SK-N-SH treated with all-trans-retinoic acid at 6 μM for 48 hours (cell line): ENCODE measurements around the gene TRIM2.

Source experiments
- ATAC-seq: fragments of 200-7000 bp; cut with Tn5 transposase; 3 replicates; pipeline ENCODE4 v1.9.1; 2020; ENCODE audit warnings: mild to moderate bottlenecking, moderate library complexity
- ARNTL ChIP-seq: fragments of 450-650 bp; formaldehyde crosslinking; IDR thresholded peaks from 2 replicates; pipeline ENCODE4 v1.5.0; 2020; ENCODE audit warnings: low read depth, mild to moderate bottlenecking, moderate library complexity, borderline replicate concordance
- BACH2 ChIP-seq: fragments of 250-450 bp; sonication (Bioruptor Pico); IDR thresholded peaks from 2 replicates; pipeline ENCODE4 v1.9.0; 2021; ENCODE audit warnings: mild to moderate bottlenecking, borderline replicate concordance
- CSDC2 ChIP-seq: fragments of 250-450 bp; sonication (Bioruptor Pico); IDR thresholded peaks from 2 replicates; pipeline ENCODE4 v1.5.0; 2020; ENCODE audit warnings: mild to moderate bottlenecking, moderate library complexity
- CSRNP3 ChIP-seq: fragments of 250-450 bp; sonication (Bioruptor Pico); IDR thresholded peaks from 2 replicates; pipeline ENCODE4 v1.5.1; 2021; ENCODE audit warnings: mild to moderate bottlenecking, moderate library complexity
- ESRRG ChIP-seq: fragments of 250-450 bp; sonication (Bioruptor Pico); IDR thresholded peaks from 2 replicates; pipeline ENCODE4 v1.6.1; 2021; ENCODE audit warnings: mild to moderate bottlenecking
- GLIS3 ChIP-seq: fragments of 250-450 bp; sonication (Bioruptor Pico); IDR thresholded peaks from 2 replicates; pipeline ENCODE4 v1.5.0; 2020; ENCODE audit warnings: mild to moderate bottlenecking, moderate library complexity
- ISL1 ChIP-seq: fragments of 250-450 bp; sonication (Bioruptor Pico); IDR thresholded peaks from 2 replicates; pipeline ENCODE4 v2.1.2; 2022; ENCODE audit warnings: mild to moderate bottlenecking, moderate library complexity
- OSR1 ChIP-seq: fragments of 250-450 bp; sonication (Bioruptor Pico); IDR thresholded peaks from 2 replicates; pipeline ENCODE4 v1.8.0; 2022; ENCODE audit warnings: moderate library complexity, mild to moderate bottlenecking, inconsistent platforms
- PATZ1 ChIP-seq: fragments of 250-450 bp; sonication (Bioruptor Pico); IDR thresholded peaks from 2 replicates; pipeline ENCODE4 v1.8.0; 2020; ENCODE audit warnings: mild to moderate bottlenecking, moderate library complexity, borderline replicate concordance
- POU6F1 ChIP-seq: fragments of 250-450 bp; sonication (Bioruptor Pico); IDR thresholded peaks from 2 replicates; pipeline ENCODE4 v1.8.0; 2021; ENCODE audit warnings: low read depth, mild to moderate bottlenecking, moderate library complexity, borderline replicate concordance
- SNAI2 ChIP-seq: fragments of 250-450 bp; sonication (Bioruptor Pico); IDR thresholded peaks from 2 replicates; pipeline ENCODE4 v1.5.0; 2020; ENCODE audit warnings: mild to moderate bottlenecking, moderate library complexity
- TCF4 ChIP-seq: fragments of 250-450 bp; sonication (Bioruptor Pico); IDR thresholded peaks from 2 replicates; pipeline ENCODE4 v1.8.0; 2021; ENCODE audit warnings: mild to moderate bottlenecking, moderate library complexity, borderline replicate concordance
- TOX ChIP-seq: fragments of 250-450 bp; sonication (Bioruptor Pico); IDR thresholded peaks from 2 replicates; pipeline ENCODE4 v1.8.0; 2021; ENCODE audit warnings: mild to moderate bottlenecking, moderate library complexity, borderline replicate concordance
- TSHZ2 ChIP-seq: fragments of 250-450 bp; sonication (Bioruptor Pico); IDR thresholded peaks from 2 replicates; pipeline ENCODE4 v1.5.0; 2020; ENCODE audit warnings: mild to moderate bottlenecking, moderate library complexity
- ZC3H10 ChIP-seq: fragments of 250-450 bp; sonication (Bioruptor Pico); IDR thresholded peaks from 2 replicates; pipeline ENCODE4 v1.5.1; 2021; ENCODE audit warnings: mild to moderate bottlenecking, moderate library complexity
- ZFP3 ChIP-seq: fragments of 250-450 bp; sonication (Bioruptor Pico); IDR thresholded peaks from 2 replicates; pipeline ENCODE4 v1.5.0; 2020; ENCODE audit warnings: mild to moderate bottlenecking, moderate library complexity
- ZFP30 ChIP-seq: fragments of 450-650 bp; formaldehyde crosslinking; IDR thresholded peaks from 2 replicates; pipeline ENCODE4 v1.5.0; 2022; ENCODE audit warnings: mild to moderate bottlenecking, moderate library complexity
- ZNF70 ChIP-seq: fragments of 450-650 bp; formaldehyde crosslinking; IDR thresholded peaks from 2 replicates; pipeline ENCODE4 v1.5.0; 2020; ENCODE audit warnings: mild to moderate bottlenecking, moderate library complexity
- ZNF8 ChIP-seq: fragments of 450-650 bp; formaldehyde crosslinking; IDR thresholded peaks from 2 replicates; pipeline ENCODE4 v1.5.0; 2020; ENCODE audit warnings: mild to moderate bottlenecking, moderate library complexity

Gene TRIM2

GRCh38 chr4:153275380-153276276 lies 71.4 kb downstream of the TRIM2 start:
- no peak for ATAC-seq
- no peak for TF ChIP-seq OSR1
- no peak for TF ChIP-seq ZC3H10 (CRISPR knock-in tag)
- TF ChIP-seq SNAI2 (CRISPR knock-in tag), result no peak
- TF ChIP-seq TOX (CRISPR knock-in tag), result no peak
- TF ChIP-seq ISL1, result no peak
- no peak for TF ChIP-seq PATZ1 (CRISPR knock-in tag)
- TF ChIP-seq GLIS3 (CRISPR knock-in tag), result no peak
- TF ChIP-seq TCF4, result no peak
- no peak for TF ChIP-seq ZFP30
- TF ChIP-seq ZFP3 (CRISPR knock-in tag), result no peak
- no peak for TF ChIP-seq ZNF70 (CRISPR knock-in tag)
- no peak for TF ChIP-seq CSDC2
- no peak for TF ChIP-seq CSRNP3 (CRISPR knock-in tag)
- TF ChIP-seq ESRRG (CRISPR knock-in tag), result no peak
- no peak for TF ChIP-seq TSHZ2 (CRISPR knock-in tag)
- TF ChIP-seq ARNTL (CRISPR knock-in tag), result no peak
- no peak for TF ChIP-seq POU6F1 (CRISPR knock-in tag)
- no peak for TF ChIP-seq ZNF8 (CRISPR knock-in tag)

GRCh38 chr4:153276971-153277370 lies 72.7 kb downstream of the TRIM2 start:
- no peak for ATAC-seq
- TF ChIP-seq ZFP3 (CRISPR knock-in tag) (no peak), ARNTL (CRISPR knock-in tag) (no peak), ZNF70 (CRISPR knock-in tag) (no peak), ESRRG (CRISPR knock-in tag) (no peak), BACH2 (no peak), CSDC2 (no peak), SNAI2 (CRISPR knock-in tag) (no peak), OSR1 (no peak)

- TF ChIP-seq TOX (CRISPR knock-in tag), result no peak
- TF ChIP-seq CSRNP3 (CRISPR knock-in tag), result no peak
- no peak for TF ChIP-seq PATZ1 (CRISPR knock-in tag)
- TF ChIP-seq ZC3H10 (CRISPR knock-in tag), result no peak
- ATAC-seq, result no peak
Measured at GRCh38 chr4:153281476-153281875, 77.2 kb downstream of the TRIM2 start.
